GM12873 (cell line): Measurements from ENCODE around the gene ANKDD1A.

Experiments used
- CTCF ChIP-seq: IDR thresholded peaks from 2 replicates; pipeline ENCODE4 v1.5.1; 2012; ENCODE audit warnings: low read depth, mild to moderate bottlenecking, moderate library complexity, low read length, control low read depth; ENCODE audit not compliant: insufficient read depth; ENCODE audit errors: missing control alignments

ANKDD1A gene

GRCh38 chr15:64915518-64916227 is 4.0 kb downstream of the ANKDD1A start:
- no peak for TF ChIP-seq CTCF

GRCh38 chr15:64916365-64916764 is 4.7 kb downstream of the ANKDD1A start:
- no peak for TF ChIP-seq CTCF

GRCh38 chr15:64917211-64917610 is 5.5 kb downstream of the ANKDD1A start:
- TF ChIP-seq CTCF, result no peak

- TF ChIP-seq CTCF, result no peak
These were observed 8.0 kb downstream of the ANKDD1A start for GRCh38 chr15:64919721-64920120.

GRCh38 chr15:64921711-64922110 is 10.0 kb downstream of the ANKDD1A start:
- no peak for TF ChIP-seq CTCF

GRCh38 chr15:64923546-64923945 is 11.8 kb downstream of the ANKDD1A start:
- TF ChIP-seq CTCF, result no peak

GRCh38 chr15:64925335-64926330 is 13.9 kb downstream of the ANKDD1A start:
- TF ChIP-seq CTCF, result no peak
